Middle frontal gyrus (tissue), 1 donor: ENCODE results near the gene ARHGAP10.
A peak's percentile ranks its signal among the peaks of the same experiment; 100 is the strongest.
"Not testable (repeated sequence)": the region's sequence is repeated elsewhere in the genome, so short reads cannot be mapped to it uniquely, and the experiment has no call there.

Experiments used
- DNase-seq: peaks from one replicate; pipeline ENCODE4 v3.0.0-alpha.2; 2015; ENCODE audit warnings: low spot score; ENCODE audit errors: extremely low spot score

ARHGAP10 gene

DNA sequence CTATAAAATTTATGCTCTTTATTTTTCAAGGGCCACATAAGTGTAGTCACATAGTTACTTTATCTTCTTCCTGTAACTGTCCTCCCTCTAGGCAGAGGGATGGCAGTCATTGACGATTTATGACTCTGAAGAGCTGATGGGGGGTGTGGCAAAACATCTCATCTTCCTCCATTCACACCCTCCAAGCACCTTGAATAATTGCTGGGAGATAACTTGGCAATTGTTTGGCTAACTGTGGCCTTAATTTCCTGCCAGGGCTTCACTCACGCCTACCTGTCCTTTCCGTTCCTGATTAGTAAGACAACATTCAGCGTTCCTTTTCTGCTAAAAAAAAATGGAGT is 329.2 kb downstream of the ARHGAP10 start:
- DNase-seq = no peak

DNA sequence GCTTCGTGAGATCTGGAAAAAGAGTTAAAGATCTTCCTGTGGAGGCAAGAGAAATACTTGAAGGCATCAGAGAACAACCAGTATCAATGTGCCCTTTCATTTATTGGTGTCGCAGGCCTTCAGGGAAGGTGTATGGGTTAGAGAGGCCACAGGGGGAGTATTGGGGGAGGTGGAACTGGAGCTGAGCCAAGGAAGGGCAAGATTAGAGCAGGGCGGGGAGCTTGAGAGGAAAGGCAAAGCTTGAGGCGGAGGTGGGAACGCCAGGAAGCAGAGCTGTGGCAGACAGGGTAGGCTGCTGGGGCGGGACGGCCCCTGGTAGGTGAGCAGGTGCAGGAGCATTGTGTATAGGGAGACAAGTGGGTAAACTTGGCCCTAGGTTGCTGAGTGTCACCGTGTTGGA is 329.9 kb downstream of the ARHGAP10 start:
- DNase-seq = no peak

DNA sequence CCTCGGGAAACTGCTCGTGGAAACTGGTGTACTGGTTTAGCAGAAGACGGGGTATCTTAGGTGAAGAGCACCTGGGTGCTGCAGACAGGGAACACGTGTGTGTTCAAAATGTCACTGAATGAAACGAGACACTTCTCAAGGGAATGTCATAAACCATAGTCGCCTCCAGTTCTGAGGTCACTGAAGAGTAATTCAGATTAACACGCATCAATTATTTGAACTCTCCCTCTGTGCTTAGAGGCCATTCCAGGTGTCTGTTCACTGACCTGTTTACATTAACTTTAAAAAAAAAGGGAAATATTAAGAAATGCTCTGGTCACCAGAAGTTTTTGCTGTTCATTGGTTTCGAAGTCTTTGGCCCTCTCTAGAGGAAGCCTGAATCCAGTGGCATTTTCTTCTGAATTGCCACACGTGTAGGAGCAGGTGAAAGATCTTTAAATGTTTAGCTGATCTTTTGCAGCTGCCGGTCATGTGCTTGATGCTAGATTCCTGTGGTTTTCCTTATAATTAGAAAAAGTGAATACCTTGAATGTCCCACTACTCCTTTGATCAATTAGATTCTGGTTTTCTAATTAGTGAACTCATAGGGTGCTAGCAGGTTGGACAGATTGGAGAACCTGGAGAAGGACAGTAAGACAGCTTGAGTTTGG is 330.5 kb downstream of the ARHGAP10 start:
- no peak for DNase-seq

DNA sequence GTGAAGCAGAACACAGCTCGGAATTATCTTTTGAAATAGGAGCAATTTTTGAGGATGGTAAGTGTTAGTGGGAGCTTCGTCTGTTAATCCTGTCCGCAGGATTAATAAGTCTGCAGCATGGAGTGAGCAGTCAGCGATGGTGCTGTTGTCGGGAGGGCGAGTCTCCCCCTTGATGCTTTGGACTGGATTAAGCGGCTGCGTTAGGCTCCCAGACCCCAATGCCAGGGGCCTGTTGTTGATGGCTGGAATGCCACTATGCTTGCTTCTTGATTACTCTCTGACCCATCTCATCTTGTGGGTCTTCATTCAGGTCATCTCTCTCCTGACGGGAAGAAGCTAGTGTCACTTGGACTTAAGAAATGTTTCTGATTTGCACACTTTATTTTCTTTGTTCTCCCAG is 332.6 kb downstream of the ARHGAP10 start:
- DNase-seq = no peak

DNA sequence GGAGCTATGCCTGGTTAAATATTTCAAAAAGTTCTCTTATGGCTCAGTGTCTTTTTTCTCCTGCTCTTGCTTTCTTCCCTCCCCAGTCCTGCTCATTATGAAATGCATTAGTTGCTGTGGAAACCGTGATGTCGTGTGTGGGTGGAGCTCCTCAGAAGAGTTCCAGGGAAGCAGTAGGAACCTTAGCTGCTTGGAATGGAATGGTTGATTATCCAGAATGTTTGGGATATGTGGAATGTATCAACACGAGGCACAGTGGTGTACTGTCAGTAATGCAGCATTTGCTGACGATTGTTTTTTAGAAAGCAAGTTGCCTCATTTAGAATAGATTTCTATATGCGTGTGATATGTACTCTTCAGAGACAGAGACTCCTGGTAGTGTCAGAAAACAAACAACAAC is 333.2 kb downstream of the ARHGAP10 start:
- DNase-seq = peak; percentile 65

DNA sequence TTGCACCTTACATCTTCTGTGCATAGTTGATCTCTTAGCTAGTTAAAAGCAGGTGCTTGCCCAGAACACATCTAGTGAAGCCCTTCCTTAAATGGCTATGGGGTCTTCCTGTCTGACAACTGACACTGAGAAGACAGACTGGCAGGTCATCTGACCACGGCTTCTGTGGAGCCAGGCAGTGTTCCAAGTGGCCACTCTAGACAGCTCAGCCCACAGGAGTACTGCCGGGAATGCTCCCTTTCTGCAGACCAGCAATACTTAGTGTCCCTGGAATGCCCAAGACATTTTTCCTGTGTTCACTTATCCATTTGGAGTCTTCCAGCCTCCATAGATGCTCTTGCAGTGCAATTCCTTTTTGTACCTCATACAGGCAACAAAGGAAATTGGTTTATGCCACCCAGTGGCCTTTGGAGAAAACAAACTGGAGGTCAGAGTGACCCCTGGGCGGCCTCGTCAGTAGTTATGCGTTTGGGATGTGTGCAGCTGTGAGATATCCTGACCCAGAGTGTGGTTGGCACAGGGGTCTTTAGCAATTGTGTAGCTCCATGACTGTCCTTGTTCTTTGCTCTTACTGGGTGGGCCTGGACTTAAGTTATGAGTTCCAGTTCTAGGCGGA is 335.5 kb downstream of the ARHGAP10 start:
- DNase-seq = no peak

DNA sequence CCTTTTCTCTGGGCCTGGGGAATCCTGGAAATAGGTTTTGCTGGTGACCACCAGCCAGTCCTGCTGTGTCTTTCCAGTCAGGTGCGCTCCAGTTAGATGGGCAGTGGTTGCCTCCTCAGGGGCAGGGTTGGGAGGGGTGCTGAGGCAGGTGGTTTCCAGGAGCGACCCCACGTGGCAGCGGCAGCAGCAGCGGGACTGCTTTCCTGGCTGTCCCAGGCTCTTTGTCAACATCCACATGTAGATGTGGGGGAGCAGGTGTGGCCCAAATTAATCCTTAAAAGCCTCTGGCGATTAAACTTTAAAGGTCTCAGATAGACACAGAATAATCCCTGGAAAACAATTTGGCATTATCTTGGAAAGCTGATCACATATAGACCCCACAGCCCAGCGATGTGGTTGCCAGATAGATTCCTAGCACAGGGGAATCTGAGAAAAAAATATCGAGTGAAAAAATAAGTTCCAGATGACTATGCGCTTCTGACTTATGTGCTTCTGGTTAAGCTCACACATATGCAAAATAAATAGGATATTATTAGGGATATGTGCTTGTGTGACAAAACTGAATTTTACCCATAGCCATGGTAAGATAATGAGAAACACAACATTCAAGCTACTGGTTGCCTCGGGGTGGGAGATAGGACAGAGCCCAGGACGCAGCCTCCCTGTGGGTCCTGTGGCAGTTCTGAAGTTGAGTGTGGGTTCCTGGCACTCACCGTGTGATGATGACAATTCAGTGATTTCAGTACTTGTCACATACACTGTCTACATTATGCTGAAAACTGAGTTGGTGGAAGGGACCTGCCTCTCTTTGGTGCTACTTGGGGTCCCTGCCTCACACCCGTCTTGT is 336.4 kb downstream of the ARHGAP10 start:
- no peak for DNase-seq

DNA sequence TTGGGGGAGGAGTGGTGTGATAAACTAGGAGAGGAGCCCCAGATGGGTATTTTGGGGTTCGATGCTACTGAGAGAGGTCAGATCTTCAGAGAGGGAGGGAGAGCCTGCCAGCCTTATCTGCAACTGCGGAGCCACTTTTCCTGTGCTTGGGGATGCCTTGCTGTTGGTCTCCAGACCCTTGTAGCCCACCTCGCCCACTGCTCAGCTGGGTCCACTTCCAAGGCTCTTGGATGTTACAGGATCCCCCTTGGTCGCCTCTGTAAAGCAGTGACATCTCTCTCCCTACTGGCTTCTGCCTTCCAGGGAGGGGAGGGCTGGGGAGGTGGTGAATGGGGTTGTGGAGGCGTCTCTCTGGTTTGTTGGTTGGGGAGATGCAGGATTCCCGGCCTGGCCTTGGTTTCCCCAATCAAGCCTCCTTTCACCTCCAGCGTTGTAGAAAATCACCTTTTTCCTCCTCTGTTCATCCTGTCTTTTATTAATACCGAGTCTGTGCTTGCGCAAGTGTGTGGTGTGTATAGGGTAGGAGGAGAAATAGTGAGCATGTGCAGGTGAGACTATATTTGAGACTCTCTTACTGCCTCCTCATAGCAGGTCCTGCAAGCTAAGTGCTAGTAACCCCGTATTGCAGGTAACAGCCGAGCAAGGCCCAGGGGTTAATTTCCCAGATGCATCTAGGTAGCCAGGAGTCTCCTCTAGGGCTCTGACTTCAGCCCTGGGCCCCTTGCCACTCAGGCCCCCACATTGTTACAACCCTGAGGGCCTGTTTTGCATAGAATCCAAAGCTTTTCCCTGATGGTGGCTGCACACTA is 337.4 kb downstream of the ARHGAP10 start:
- DNase-seq = no peak

DNA sequence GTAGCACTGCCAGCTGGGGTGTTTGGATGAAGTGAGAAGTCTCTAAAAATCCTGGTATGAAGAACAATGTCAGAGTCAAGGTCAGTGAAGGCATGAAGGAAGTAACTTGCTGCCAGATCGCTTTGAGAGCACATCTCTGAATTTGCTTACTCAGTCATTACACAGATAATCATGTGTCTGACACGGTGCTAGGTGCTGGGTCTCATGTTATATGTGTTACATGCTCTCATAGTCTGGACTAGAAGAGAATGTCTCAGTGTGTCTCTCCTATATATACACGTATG is 337.9 kb downstream of the ARHGAP10 start:
- DNase-seq = no peak

DNA sequence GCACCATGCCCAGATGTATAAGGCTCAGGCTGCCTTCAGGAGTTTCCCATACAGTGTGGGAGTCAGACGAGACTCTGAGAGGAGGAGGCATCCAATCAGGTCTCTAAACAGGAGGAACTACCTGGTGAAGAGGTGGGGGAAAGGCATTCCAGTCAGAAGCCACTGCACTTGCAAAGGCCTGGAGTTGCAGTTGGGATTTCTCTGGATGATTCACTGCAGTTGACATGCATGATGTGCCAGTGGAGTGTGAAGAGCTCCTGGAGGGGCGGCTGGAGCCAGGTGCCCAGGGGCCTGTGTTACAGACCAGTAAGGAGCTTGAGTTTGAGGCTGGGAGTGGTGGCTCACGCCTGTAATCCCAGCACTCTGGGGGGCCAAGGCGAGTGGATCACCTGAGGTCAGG is 339.1 kb downstream of the ARHGAP10 start:
- no peak for DNase-seq

DNA sequence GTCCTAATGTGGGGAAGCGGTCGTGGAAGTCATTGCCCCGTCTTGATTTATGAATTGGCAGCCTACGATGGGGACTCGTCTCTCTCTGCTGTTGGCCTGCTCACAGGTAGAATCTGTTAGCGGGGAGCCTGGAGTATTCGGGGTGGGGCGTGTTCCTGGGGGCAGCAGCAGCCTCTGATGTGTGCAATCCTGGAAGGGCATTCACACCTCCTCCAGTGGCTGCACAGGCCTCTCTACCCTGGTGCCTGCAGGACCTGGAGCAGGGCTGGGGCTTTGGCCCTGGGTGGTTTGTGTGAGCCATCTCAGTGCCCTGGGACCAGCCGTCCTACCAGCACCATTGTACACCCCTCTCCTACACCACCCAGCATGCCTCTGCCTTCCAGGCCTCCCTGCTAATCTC is 340.9 kb downstream of the ARHGAP10 start:
- DNase-seq = no peak

DNA sequence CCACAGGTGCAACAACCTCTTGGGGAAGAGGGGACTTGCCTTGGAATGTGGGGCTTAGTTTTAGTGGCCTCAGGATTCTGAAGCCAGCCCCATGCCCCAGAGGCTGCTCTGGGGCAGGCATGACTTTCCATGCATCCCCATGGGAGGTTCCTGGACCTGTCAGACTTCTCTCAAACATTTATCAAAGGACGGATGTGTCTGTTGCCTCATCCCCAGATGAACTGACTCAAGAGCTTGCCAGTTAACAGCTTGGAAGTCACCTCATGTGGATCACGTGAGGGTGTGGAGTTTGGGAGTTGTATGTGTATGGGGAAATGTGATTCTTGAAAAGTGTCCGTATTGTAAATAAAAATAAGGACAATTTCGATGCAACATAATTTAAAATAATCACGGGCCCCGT is 341.5 kb downstream of the ARHGAP10 start:
- no peak for DNase-seq

DNA sequence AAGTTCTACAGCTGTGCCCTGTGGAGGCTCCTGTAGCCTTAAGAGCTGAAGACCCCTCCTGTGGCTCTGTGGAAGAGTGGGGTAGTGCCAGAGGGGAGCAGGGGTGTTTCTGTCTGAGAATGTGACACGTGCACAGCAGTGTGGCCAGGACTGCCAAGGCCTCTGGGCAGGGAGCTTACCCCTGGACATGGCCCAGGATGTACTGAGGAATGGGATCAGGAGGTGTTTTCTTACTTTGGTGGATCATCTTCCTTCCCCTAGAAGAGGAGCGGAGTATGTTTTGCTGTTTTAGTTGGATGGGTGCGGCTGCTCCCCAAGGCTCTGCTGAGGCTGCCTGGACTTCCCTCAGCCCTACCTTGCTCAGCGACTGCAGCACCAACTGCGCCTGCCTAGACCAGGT is 342.6 kb downstream of the ARHGAP10 start:
- no peak for DNase-seq

DNA sequence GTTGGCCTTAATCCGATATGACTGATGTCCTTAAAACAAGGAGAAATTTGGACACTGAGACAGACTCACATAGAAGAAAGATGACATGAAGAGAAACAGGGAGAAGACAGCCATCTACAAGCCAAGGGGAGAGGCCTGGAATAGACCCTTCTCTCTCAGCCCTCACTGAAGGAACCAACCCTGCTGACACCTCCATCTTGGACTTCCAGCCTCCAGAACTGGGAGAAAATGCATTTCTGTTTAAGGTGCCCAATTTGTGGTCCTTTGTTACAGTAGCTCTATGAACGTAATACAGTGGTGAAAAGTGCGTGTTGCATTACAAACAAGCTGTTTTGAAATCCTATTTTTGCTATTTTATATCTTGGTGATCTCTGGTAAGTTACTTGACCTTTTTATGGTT is 343.6 kb downstream of the ARHGAP10 start:
- DNase-seq = no peak

DNA sequence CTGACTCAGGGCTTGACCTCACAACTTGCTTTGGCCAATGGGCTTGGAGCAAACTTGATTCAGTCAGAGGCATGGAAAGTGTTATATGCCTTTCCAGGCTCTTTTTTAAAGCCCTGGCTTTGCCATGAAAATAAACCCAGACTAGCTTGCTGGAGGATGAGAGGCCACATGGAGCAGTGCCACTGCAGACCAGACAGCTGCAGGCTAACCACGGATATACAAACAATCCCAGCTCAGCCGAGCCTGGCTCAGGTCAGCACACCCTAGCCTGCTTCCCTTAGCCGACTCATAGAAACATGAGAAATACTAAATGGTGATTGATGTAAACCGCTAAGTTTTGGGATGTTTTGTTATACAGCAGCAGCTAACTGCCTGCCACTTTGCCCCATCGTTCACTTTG is 345.1 kb downstream of the ARHGAP10 start:
- no peak for DNase-seq

DNA sequence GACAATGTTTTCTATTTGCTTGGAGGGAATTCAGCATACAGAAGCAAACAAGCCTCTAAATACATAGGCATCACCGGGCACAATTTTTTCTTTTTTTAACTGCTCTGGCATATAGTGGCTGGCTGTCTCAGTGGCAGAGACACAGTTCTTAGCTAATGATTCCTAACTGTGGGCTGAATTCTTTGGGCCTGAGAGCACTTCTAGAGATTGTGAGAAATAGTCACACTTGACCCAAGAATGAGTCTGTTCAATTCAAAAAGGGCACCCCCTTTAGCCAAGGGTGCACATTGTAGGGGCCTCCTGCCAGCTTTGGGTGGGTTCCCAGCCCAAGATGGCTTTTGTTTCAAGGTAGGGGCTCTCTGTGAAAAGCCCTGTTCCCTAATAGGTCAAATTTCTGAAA is 345.7 kb downstream of the ARHGAP10 start:
- DNase-seq = no peak

DNA sequence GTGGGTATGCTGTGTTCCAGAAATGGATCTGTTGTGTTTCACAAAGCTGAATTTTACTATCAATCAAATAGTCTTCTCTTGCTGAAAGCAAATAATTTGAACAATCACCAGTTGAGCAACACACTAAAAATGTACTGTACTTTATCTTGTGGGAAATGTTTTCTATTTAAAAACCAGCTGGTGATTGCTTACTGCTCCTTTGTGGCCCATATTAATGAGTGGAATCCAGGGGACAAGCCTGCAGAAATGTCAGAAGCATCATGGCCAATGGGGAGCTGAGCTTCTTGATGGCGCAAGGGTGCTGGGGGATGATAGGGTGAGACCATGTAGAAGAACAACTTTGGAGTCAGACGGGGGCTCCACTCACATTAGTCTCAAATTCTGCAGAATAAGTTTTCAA is 346.2 kb downstream of the ARHGAP10 start:
- DNase-seq = no peak

DNA sequence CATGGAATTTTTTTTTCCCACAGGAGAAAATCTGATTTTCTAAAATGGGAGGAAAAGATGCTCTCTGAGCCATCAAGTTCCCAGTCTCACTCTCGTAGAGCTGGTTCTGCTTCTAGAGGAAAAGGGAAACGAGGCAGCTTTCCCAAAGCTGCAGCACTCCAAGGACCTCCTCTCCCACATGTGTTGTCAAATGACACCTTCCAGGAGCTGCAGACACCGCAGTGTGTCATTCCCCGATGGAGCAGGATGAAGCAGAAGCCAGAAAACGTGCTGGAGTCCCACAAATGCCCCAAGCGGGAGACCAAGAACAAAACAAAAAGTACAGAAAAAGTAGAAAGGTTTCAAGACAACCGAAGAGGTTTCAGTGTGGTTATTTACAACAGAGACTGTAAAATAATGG is 348.1 kb downstream of the ARHGAP10 start:
- no peak for DNase-seq

DNA sequence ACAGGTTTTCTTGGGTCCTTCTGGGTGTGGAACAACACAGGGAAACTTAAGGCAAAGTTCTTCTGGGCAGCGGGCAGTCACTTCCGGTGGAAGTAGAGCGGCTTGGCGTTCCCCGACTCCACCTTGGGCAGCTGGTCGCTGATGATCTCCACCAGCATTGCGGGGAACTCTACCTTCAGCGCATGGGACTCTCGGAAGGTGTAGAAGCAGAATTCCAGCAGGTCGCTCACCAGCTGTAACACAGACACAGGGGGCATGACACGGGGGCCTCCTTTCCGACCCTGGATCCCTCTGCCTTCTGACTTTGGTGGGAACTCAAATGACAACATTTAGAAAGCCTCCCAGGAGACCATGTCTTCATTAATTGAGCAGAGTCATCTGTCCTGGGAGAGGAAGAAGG is 349.4 kb downstream of the ARHGAP10 start:
- DNase-seq = no peak

DNA sequence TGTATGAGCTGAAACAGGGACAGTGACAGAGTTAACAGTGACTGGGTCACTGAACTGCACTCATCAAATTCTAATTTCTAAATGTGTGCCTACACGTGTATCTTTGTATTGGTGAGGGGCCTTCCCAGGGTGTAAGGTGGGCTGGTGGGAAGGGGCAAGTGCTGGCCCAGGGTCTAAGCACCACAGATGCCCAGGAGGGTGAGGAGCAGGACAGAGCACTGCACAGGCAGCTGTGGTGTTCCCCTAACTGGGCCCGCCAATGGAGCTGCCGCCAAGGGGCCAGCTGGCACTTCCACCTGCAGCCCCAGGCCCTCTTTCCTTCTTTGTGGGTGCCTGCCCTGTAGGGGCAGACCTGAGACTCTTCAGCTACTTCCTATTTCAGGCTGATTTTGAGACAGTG is 349.9 kb downstream of the ARHGAP10 start:
- DNase-seq = no peak

DNA sequence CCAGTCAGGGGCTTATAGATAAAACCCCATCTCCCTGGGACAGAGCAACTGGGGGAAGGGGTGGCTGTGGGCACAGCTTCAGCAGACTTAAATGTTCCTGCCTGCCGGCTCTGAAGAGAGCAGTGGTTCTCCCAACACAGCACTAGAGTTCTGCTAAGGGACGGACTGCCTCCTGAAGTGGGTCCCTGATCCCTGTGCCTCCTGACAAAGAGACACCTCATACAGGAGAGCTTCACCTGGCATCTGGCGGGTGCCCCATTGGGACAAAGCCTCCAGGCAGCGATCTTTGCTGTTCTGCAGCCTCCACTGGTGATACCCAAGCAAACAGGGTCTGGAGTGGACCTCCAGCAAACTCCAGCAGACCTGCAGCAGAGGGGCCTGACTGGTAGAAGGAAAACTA is 351.2 kb downstream of the ARHGAP10 start:
- DNase-seq = not testable (repeated sequence)

DNA sequence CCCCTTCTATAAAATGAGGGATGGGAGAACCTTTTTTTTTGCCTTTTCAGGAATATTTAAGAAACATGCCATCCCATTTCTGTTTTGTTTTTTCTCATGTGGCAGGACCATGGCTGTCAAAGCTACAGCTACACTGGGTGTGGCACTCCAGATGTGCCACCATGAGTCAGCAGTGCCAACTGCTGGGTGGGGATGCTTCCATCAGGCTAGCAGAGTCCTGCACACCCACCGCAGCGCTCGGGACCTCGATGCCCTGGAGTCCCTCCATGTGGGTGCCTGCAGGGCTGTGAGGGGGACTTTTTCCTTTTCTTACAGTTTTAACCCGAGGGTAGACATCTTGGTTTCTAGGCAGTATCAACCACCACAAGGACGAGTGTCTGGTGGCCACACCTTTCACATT is 357.7 kb downstream of the ARHGAP10 start:
- no peak for DNase-seq
